HCT116 (cell line): ENCODE results near the gene NIBAN1. TPM values are rescaled to one million over a fixed set of nuclear protein-coding genes. Genes with fewer than 3 reads are reported as not detected.

ENCODE experiments used
- ATAC-seq: fragments of 200-7000 bp; cut with Tn5 transposase; 2 replicates; pipeline ENCODE4 v1.9.1; 2020; ENCODE audit warnings: mild to moderate bottlenecking, moderate library complexity
- BruUV-seq: library from RNA; stranded (reverse); fragments of 400-500 nt; replicated peaks from 2 replicates; lab custom pipeline; 2021; lab: Mats Ljungman, UMichigan
- CTCF ChIA-PET: fragments of 300-600 bp; sonication (Branson Sonifier 250); formaldehyde crosslinking; loops from one replicate; lab custom pipeline; 2021; ENCODE audit warnings: antibody characterized with exemption; lab: Charles Lee
- POLR2A ChIA-PET: fragments of 300-600, 350-600 bp; sonication (Branson Sonifier 250); formaldehyde crosslinking; loops from one replicate; lab custom pipeline; 2021; ENCODE audit warnings: antibody characterized with exemption; lab: Charles Lee
- RAD21 ChIA-PET, 2 experiments: fragments of 300-600 bp; sonication (Branson Sonifier 250); formaldehyde crosslinking; loops; one replicate each; lab custom pipeline; 2023; ENCODE audit warnings: low total read pairs in 2 of 2; ENCODE audit not compliant: uncharacterized antibody in 2 of 2, unreplicated experiment in 2 of 2, low non-redundant PET in 1 of 2; lab: Charles Lee
- DNase-seq: peaks from one replicate; pipeline ENCODE4 v3.0.0-alpha.2; 2010; ENCODE audit warnings: low read depth, low spot score
- H2AFZ ChIP-seq: fragments of 200-600 bp; shearing (Covaris generic), sonication (generic); 2 replicates; pipeline ENCODE4 v1.6.1; 2017; ENCODE audit warnings: low read depth, mixed run types, mixed read lengths, antibody characterized with exemption, low read length; ENCODE audit not compliant: poor library complexity, severe bottlenecking
- H3K27ac ChIP-seq: 2 replicates; pipeline ENCODE4 v1.5.1; 2012; ENCODE audit warnings: low read depth, low read length
- H3K27me3 ChIP-seq: fragments of 200-600 bp; sonication (generic); 2 replicates; pipeline ENCODE4 v1.6.1; 2016; ENCODE audit warnings: mixed run types, low read length, mixed read lengths; ENCODE audit not compliant: insufficient read depth
- H3K36me3 ChIP-seq, 2 experiments: fragments of 200-500 bp in 1 of 2; fragments of 200-600 bp in 1 of 2; sonication (Bioruptor generic) in 1 of 2; sonication (generic) in 1 of 2; 2 replicates each; pipeline versions ENCODE4 v1.5.1 to v1.6.1; 2014 to 2016; ENCODE audit warnings: low read length in 2 of 2, inconsistent platforms in 1 of 2, mixed read lengths in 1 of 2, mixed run types in 1 of 2; ENCODE audit not compliant: insufficient read depth in 2 of 2, control insufficient read depth in 1 of 2
- H3K4me1 ChIP-seq, 2 experiments: fragments of 200-600 bp in 1 of 2; sonication (generic) in 1 of 2; 2 replicates each; pipeline versions ENCODE4 v1.5.1 to v1.6.1; 2012 to 2017; ENCODE audit warnings: low read length in 2 of 2, inconsistent platforms in 1 of 2, mild to moderate bottlenecking in 1 of 2, mixed read lengths in 1 of 2, mixed run types in 1 of 2, moderate library complexity in 1 of 2; ENCODE audit not compliant: insufficient read depth in 2 of 2, control insufficient read depth in 1 of 2
- H3K4me2 ChIP-seq: fragments of 200-600 bp; sonication (generic); 2 replicates; pipeline ENCODE4 v1.6.1; 2017; ENCODE audit warnings: mixed run types, low read length, mixed read lengths
- H3K4me3 ChIP-seq, 2 experiments: fragments of 200-600 bp in 1 of 2; sonication (generic) in 1 of 2; replicated peaks in 1 of 2; 2 replicates each; pipeline ENCODE4 v1.5.1; 2011 to 2016; ENCODE audit warnings: low read length in 2 of 2, control low read depth in 1 of 2, low read depth in 1 of 2, mild to moderate bottlenecking in 1 of 2, mixed read lengths in 1 of 2, mixed run types in 1 of 2
- H3K79me2 ChIP-seq: fragments of 200-600 bp; sonication (generic); 2 replicates; pipeline ENCODE4 v1.6.1; 2017; ENCODE audit warnings: mild to moderate bottlenecking, mixed run types, low read length, moderate library complexity, mixed read lengths; ENCODE audit not compliant: insufficient read depth
- H3K9ac ChIP-seq: fragments of 200-600 bp; sonication (generic); 2 replicates; pipeline ENCODE4 v1.6.1; 2016; ENCODE audit warnings: low read length, mixed read lengths
- H3K9me2 ChIP-seq: fragments of 200-600 bp; sonication (generic), shearing (Covaris generic); 2 replicates; pipeline ENCODE4 v1.6.1; 2017; ENCODE audit warnings: mixed run types, mild to moderate bottlenecking, moderate library complexity; ENCODE audit not compliant: insufficient read depth
- H3K9me3 ChIP-seq, 2 experiments: fragments of 200-500 bp in 1 of 2; fragments of 200-600 bp in 1 of 2; sonication (Bioruptor generic) in 1 of 2; sonication (generic) in 1 of 2; 2 replicates each; pipeline ENCODE4 v1.6.1; 2014 to 2017; ENCODE audit warnings: low read length in 2 of 2, mixed read lengths in 2 of 2, inconsistent platforms in 1 of 2, low read depth in 1 of 2, mild to moderate bottlenecking in 1 of 2, mixed run types in 1 of 2, moderate library complexity in 1 of 2; ENCODE audit not compliant: control insufficient read depth in 1 of 2, insufficient read depth in 1 of 2
- H4K20me1 ChIP-seq: fragments of 200-600 bp; sonication (generic), shearing (Covaris generic); 2 replicates; pipeline ENCODE4 v1.6.1; 2017; ENCODE audit warnings: mixed run types, mild to moderate bottlenecking, moderate library complexity; ENCODE audit not compliant: insufficient read depth
- CBX3 ChIP-seq: IDR thresholded peaks from 2 replicates; pipeline ENCODE4 v1.6.1; 2012; ENCODE audit warnings: low read depth
- EGR1 ChIP-seq: IDR thresholded peaks from 2 replicates; pipeline ENCODE4 v1.6.1; 2012; ENCODE audit warnings: low read depth
- ELF1 ChIP-seq: IDR thresholded peaks from 2 replicates; pipeline ENCODE4 v1.6.1; 2012; ENCODE audit warnings: low read depth, borderline replicate concordance
- EZH2 ChIP-seq: fragments of 200-600 bp; sonication (generic); IDR thresholded peaks from 2 replicates; pipeline ENCODE4 v1.6.1; 2017; ENCODE audit warnings: antibody characterized with exemption, mixed run types
- EZH2phosphoT487 ChIP-seq: fragments of 200-600 bp; IDR thresholded peaks from 2 replicates; pipeline ENCODE4 v1.6.1; 2018; ENCODE audit warnings: antibody characterized with exemption, borderline replicate concordance
- FOSL1 ChIP-seq: IDR thresholded peaks from 2 replicates; pipeline ENCODE4 v1.6.1; 2012; ENCODE audit warnings: low read depth
- JUND ChIP-seq: IDR thresholded peaks from 2 replicates; pipeline ENCODE4 v1.6.1; 2012
- POLR2A ChIP-seq: IDR thresholded peaks from 2 replicates; pipeline ENCODE4 v1.7.0; 2011; ENCODE audit warnings: borderline replicate concordance; ENCODE audit not compliant: insufficient read depth, insufficient read length; ENCODE audit errors: extremely low read depth
- POLR2AphosphoS5 ChIP-seq: IDR thresholded peaks from 2 replicates; pipeline ENCODE4 v1.6.1; 2011; ENCODE audit warnings: mild to moderate bottlenecking, low read depth, low read length, moderate library complexity
- RAD21 ChIP-seq: IDR thresholded peaks from 2 replicates; pipeline ENCODE4 v1.6.1; 2012; ENCODE audit warnings: low read depth, mild to moderate bottlenecking
- SIN3A ChIP-seq: IDR thresholded peaks from 2 replicates; pipeline ENCODE4 v1.6.1; 2012; ENCODE audit warnings: low read depth
- SP1 ChIP-seq: IDR thresholded peaks from 2 replicates; pipeline ENCODE4 v1.6.1; 2012; ENCODE audit warnings: low read depth
- SRF ChIP-seq: IDR thresholded peaks from 2 replicates; pipeline ENCODE4 v1.6.1; 2012; ENCODE audit warnings: low read depth
- TCF7L2 ChIP-seq: IDR thresholded peaks from 2 replicates; pipeline ENCODE4 v1.7.0; 2011; ENCODE audit warnings: borderline replicate concordance, inconsistent platforms; ENCODE audit not compliant: insufficient read depth, insufficient read length; ENCODE audit errors: extremely low read depth
- YY1 ChIP-seq: IDR thresholded peaks from 2 replicates; pipeline ENCODE4 v1.6.1; 2011; ENCODE audit warnings: low read length, low read depth, moderate library complexity, mild to moderate bottlenecking; ENCODE audit not compliant: insufficient replicate concordance; ENCODE audit errors: extremely low read depth
- ZBTB33 ChIP-seq: IDR thresholded peaks from 2 replicates; pipeline ENCODE4 v1.6.1; 2011; ENCODE audit warnings: mild to moderate bottlenecking, low read length, moderate library complexity; ENCODE audit not compliant: insufficient replicate concordance; ENCODE audit errors: extremely low read depth
- ZFX ChIP-seq: fragments of 450-650 bp; IDR thresholded peaks from 2 replicates; pipeline ENCODE4 v1.6.1; 2017
- ZNF274 ChIP-seq: fragments of 200-500 bp; sonication (Bioruptor generic); IDR thresholded peaks from 2 replicates; pipeline ENCODE4 v1.6.1; 2014; ENCODE audit warnings: mild to moderate bottlenecking, low read depth, low read length, inconsistent platforms
- intact Hi-C: fragments of 100-400 bp; cut with micrococcal nuclease; formaldehyde crosslinking; loops from 2 replicates; pipeline ENCODE4 v1.10.0; 2022
- total RNA-seq: library from RNA; stranded (reverse); gene quantifications from one replicate; pipeline ENCODE4 v1.2.1, GENCODE V29; 2021; ENCODE audit not compliant: unreplicated experiment
- TF ChIP-seq, protein P1 (sequence below): IDR thresholded peaks from 2 replicates; pipeline ENCODE4 v1.6.1; 2012; ENCODE audit warnings: low read depth

The NIBAN1 gene
- total RNA-seq, 1 experiment from 2014 or later, result 10.3 TPM

GRCh38 chr1:184941735-184942134, 32.6 kb downstream of the NIBAN1 start (continued):
- TF ChIP-seq POLR2A (no peak), CBX3 (no peak), JUND (no peak), EZH2phosphoT487 (no peak), SIN3A (no peak), TCF7L2 (no peak), ZNF274 (no peak), SP1 (no peak)

DNA sequence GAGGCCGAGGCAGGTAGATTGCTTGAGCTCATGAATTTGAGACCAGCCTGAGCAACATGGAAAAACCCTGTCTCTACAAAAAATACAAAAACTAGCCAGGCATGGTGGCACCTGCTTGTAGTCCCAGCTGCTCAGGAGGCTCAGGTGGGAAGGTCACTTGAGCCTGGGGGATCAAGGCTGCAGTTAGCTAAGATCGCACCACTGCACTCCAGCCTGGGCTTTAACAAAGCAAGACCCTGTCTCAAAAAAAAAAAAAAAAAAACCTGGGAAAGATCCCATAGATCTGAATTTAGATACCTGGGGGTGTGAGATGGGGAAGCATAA, 32.9 kb downstream of the NIBAN1 start:
- H4K20me1 ChIP-seq, result no peaks in the 10 kb centered on the region
- DNase-seq (no peak), ATAC-seq (no peak)
- CTCF ChIA-PET, result no interaction called here
- RAD21 ChIA-PET, result no interaction called here
- no peak overlapping the region for H3K4me2 ChIP-seq
- H3K4me1 ChIP-seq, result no peaks in the 10 kb centered on the region
- no peak overlapping the region for H3K4me3 ChIP-seq
- H3K27ac ChIP-seq, result no peak overlapping the region
- H3K79me2 ChIP-seq, result no peaks in the 10 kb centered on the region
- no peak overlapping the region for H2AFZ ChIP-seq
- H3K9me2 ChIP-seq, result no peaks in the 10 kb centered on the region
- POLR2A ChIA-PET, result no interaction called here
- no TSS peak for BruUV-seq
- TF ChIP-seq YY1 (no peak), EGR1 (no peak), SP1 (no peak), POLR2AphosphoS5 (no peak), FOSL1 (no peak), ZFX (no peak), ZBTB33 (no peak), EZH2 (no peak), ELF1 (no peak), SRF (no peak), RAD21 (no peak), JUND (no peak), ZNF274 (no peak)
- TF ChIP-seq, protein P1, sequence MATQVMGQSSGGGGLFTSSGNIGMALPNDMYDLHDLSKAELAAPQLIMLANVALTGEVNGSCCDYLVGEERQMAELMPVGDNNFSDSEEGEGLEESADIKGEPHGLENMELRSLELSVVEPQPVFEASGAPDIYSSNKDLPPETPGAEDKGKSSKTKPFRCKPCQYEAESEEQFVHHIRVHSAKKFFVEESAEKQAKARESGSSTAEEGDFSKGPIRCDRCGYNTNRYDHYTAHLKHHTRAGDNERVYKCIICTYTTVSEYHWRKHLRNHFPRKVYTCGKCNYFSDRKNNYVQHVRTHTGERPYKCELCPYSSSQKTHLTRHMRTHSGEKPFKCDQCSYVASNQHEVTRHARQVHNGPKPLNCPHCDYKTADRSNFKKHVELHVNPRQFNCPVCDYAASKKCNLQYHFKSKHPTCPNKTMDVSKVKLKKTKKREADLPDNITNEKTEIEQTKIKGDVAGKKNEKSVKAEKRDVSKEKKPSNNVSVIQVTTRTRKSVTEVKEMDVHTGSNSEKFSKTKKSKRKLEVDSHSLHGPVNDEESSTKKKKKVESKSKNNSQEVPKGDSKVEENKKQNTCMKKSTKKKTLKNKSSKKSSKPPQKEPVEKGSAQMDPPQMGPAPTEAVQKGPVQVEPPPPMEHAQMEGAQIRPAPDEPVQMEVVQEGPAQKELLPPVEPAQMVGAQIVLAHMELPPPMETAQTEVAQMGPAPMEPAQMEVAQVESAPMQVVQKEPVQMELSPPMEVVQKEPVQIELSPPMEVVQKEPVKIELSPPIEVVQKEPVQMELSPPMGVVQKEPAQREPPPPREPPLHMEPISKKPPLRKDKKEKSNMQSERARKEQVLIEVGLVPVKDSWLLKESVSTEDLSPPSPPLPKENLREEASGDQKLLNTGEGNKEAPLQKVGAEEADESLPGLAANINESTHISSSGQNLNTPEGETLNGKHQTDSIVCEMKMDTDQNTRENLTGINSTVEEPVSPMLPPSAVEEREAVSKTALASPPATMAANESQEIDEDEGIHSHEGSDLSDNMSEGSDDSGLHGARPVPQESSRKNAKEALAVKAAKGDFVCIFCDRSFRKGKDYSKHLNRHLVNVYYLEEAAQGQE, result no peak
- H3K27me3 ChIP-seq, result no peaks in the 10 kb centered on the region
- intact Hi-C loops, result no loop called here
- H3K36me3 ChIP-seq, result no peaks in the 10 kb centered on the region
- no peaks in the 10 kb centered on the region for H3K9me3 ChIP-seq
- no peak overlapping the region for H3K9ac ChIP-seq
